Measurements from ENCODE around the gene JAKMIP2. TPM values are rescaled to one million over a fixed set of nuclear protein-coding genes. Genes with fewer than 3 reads are reported as not detected.

JAKMIP2 gene
- polyA plus RNA-seq, 1 of the 3 experiments (the other 2 are of a cell fraction), result 2.1 TPM

GRCh38 chr5:147688656-147689356 lies 93.7 kb downstream of the JAKMIP2 start:
- Histone ChIP-seq H3K79me2 (ENCODE audit: insufficient read depth) (no peaks in the 10 kb centered on the region), H3K9me3 (no peaks in the 10 kb centered on the region), H3K27me3 (ENCODE audit: insufficient read depth) (no peaks in the 10 kb centered on the region), H3K9ac (no peak overlapping the region), H3K36me3 (replicated peaks in 1 of 2; ENCODE audit: control insufficient read depth in 1 of 2, insufficient read depth in 2 of 2, low read length in 1 of 2) (no peaks in the 10 kb centered on the region), H3K4me3 (ENCODE audit: low read depth in 2 of 2, low read length in 1 of 2) (no peak overlapping the region), H3F3A (replicated peaks; ENCODE audit: insufficient read depth) (no peaks in the 10 kb centered on the region), H4K20me1 (ENCODE audit: insufficient read depth) (no peaks in the 10 kb centered on the region), H2AFZ (ENCODE audit: low read depth) (no peak overlapping the region), H3K27ac (ENCODE audit: low read depth in 2 of 2, low read length in 1 of 2) (peak overlapping the region in 1 of 2 experiments; percentile 36; a peak in 1 of 4 replicates), H3K4me2 (0 out of 2 replicates have a peak overlapping the region, but pooled peaks have one; percentile 9), H3K4me1 (ENCODE audit: control insufficient read depth in 1 of 2, insufficient read depth in 2 of 2, low read depth in 1 of 2, low read length in 1 of 2) (peaks cover 10 to 16% of the 10 kb centered on the region in 2 experiments; a peak in 3 of 4 replicates), H3K9me2 (no peaks in the 10 kb centered on the region)
- ChIA-PET POLR2A (no interaction called here), CTCF (interaction anchor here (1.1 to 2.3 kb wide), 6 partner anchors 9 to 168 kb away, joined by 3 to 10 read pairs (median 5); no protein-coding TSS in a partner anchor)
- 54% methylated on average over 8 of the region's 8 CpGs for WGBS (ENCODE audit: low lambda C conversion rate)
- DNase-seq, result no peak
- no peak for TF ChIP-seq EP300 (IDR thresholded peaks at IDR 0.05; ENCODE audit: borderline replicate concordance in 1 of 2, low read depth in 1 of 2, low read length in 1 of 2)
- TF ChIP-seq MXI1 (IDR thresholded peaks at IDR 0.05; ENCODE audit: low read depth, low read length), result no peak
- no peak for TF ChIP-seq SIN3A (IDR thresholded peaks at IDR 0.05; ENCODE audit: borderline replicate concordance, low read depth, low read length)
- no peak for TF ChIP-seq POLR2AphosphoS5 (IDR thresholded peaks at IDR 0.05; ENCODE audit: low read depth, low read length)
- no peak for TF ChIP-seq ZBTB33 (IDR thresholded peaks at IDR 0.05; ENCODE audit: borderline replicate concordance, low read depth)
- TF ChIP-seq PBX3 (IDR thresholded peaks at IDR 0.05), result no peak
- TF ChIP-seq, protein P1, sequence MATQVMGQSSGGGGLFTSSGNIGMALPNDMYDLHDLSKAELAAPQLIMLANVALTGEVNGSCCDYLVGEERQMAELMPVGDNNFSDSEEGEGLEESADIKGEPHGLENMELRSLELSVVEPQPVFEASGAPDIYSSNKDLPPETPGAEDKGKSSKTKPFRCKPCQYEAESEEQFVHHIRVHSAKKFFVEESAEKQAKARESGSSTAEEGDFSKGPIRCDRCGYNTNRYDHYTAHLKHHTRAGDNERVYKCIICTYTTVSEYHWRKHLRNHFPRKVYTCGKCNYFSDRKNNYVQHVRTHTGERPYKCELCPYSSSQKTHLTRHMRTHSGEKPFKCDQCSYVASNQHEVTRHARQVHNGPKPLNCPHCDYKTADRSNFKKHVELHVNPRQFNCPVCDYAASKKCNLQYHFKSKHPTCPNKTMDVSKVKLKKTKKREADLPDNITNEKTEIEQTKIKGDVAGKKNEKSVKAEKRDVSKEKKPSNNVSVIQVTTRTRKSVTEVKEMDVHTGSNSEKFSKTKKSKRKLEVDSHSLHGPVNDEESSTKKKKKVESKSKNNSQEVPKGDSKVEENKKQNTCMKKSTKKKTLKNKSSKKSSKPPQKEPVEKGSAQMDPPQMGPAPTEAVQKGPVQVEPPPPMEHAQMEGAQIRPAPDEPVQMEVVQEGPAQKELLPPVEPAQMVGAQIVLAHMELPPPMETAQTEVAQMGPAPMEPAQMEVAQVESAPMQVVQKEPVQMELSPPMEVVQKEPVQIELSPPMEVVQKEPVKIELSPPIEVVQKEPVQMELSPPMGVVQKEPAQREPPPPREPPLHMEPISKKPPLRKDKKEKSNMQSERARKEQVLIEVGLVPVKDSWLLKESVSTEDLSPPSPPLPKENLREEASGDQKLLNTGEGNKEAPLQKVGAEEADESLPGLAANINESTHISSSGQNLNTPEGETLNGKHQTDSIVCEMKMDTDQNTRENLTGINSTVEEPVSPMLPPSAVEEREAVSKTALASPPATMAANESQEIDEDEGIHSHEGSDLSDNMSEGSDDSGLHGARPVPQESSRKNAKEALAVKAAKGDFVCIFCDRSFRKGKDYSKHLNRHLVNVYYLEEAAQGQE (IDR thresholded peaks at IDR 0.05; ENCODE audit: low read depth, low read length), result no peak
- no peak for TF ChIP-seq FOSL2 (IDR thresholded peaks at IDR 0.05; ENCODE audit: borderline replicate concordance, low read depth)
- TF ChIP-seq SMC3 (IDR thresholded peaks at IDR 0.05; ENCODE audit: low read depth, low read length), result no peak
- TF ChIP-seq CHD2 (IDR thresholded peaks at IDR 0.05; ENCODE audit: low read length, partially characterized antibody), result no peak
- no peak for TF ChIP-seq GATA2 (CRISPR knock-in tag; IDR thresholded peaks at IDR 0.05)
- TF ChIP-seq YY1 (IDR thresholded peaks at IDR 0.05; ENCODE audit: low read depth), result no peak
- no peak for TF ChIP-seq NFIC (IDR thresholded peaks at IDR 0.05; ENCODE audit: borderline replicate concordance)
- TF ChIP-seq TCF12 (IDR thresholded peaks at IDR 0.05), result no peak
- TF ChIP-seq NRF1 (IDR thresholded peaks at IDR 0.05; ENCODE audit: low read depth, low read length), result no peak
- no peak for TF ChIP-seq FOXM1 (IDR thresholded peaks at IDR 0.05; ENCODE audit: low read depth)
- no peak for TF ChIP-seq USF1 (IDR thresholded peaks at IDR 0.05; ENCODE audit: borderline replicate concordance, low read depth)
